Peyer's patch (tissue), 4 donors: ENCODE measurements around the gene CNDP2. TPM values are rescaled to one million over a fixed set of nuclear protein-coding genes. Genes with fewer than 3 reads are reported as not detected.

ENCODE experiments used
- DNase-seq, 3 donors: peaks; one replicate each; pipeline ENCODE4 v3.0.0-alpha.2; 2017 to 2019
- H3K27ac ChIP-seq, 4 donors: fragments of 200-600 bp; sonication (generic); one replicate each; pipeline ENCODE4 v1.5.1; 2016 to 2019
- H3K27me3 ChIP-seq, 2 donors: fragments of 200-600 bp; sonication (generic); one replicate each; pipeline ENCODE4 v1.5.1; 2019
- H3K36me3 ChIP-seq, 3 donors: fragments of 200-600 bp; sonication (generic); one replicate each; pipeline ENCODE4 v1.5.1; 2016 to 2019
- H3K4me1 ChIP-seq, 4 donors: fragments of 200-600 bp; sonication (generic); one replicate each; pipeline ENCODE4 v1.5.1; 2016 to 2019
- H3K4me3 ChIP-seq, 4 donors: fragments of 200-600 bp; sonication (generic); 1 replicate in 3 of 4; 2 replicates in 1 of 4; pipeline ENCODE4 v1.5.1; 2016 to 2019; ENCODE audit warnings: mild to moderate bottlenecking in 1 of 4
- H3K9me3 ChIP-seq, 4 donors: fragments of 200-600 bp; sonication (generic); one replicate each; pipeline ENCODE4 v1.5.1; 2016 to 2019; ENCODE audit warnings: mild to moderate bottlenecking in 1 of 4
- CTCF ChIP-seq, 6 experiments: fragments of 450-650 bp in 4 of 6; fragments of 200-600 bp in 2 of 6; sonication (generic) in 1 of 6; IDR thresholded peaks; one replicate each; pipeline ENCODE4 v1.5.1; 2017 to 2019; ENCODE audit warnings: antibody characterized with exemption in 6 of 6, mild to moderate bottlenecking in 3 of 6, moderate library complexity in 1 of 6
- POLR2A ChIP-seq, 2 donors: fragments of 450-650 bp; IDR thresholded peaks; one replicate each; pipeline ENCODE4 v1.5.1; 2017; ENCODE audit warnings: antibody characterized with exemption in 2 of 2, mild to moderate bottlenecking in 2 of 2, moderate library complexity in 2 of 2
- total RNA-seq, 4 donors: library from RNA; depleted of rRNA; stranded (reverse); fragments of >200 nt; gene quantifications; one replicate each; pipeline ENCODE4 v1.1.0, GENCODE V29; 2016

The CNDP2 gene
- total RNA-seq, 4 donors from 2014 or later, result 283 to 798 (median 653) TPM

- H3K36me3 ChIP-seq, result peaks cover 4 to 76% (median 4%) of the 10 kb centered on the region in 3 donors
Measured at GRCh38 chr18:74518456-74519295, 22.5 kb downstream of the CNDP2 start.

GRCh38 chr18:74519320-74520095 is 23.3 kb downstream of the CNDP2 start:
- Histone ChIP-seq H3K4me1 (peaks cover 0 to 43% (median 2%) of the 10 kb centered on the region in 4 donors), H3K36me3 (peaks cover 0 to 68% (median 4%) of the 10 kb centered on the region in 3 donors), H3K27ac (peak overlapping the region in 1 of 4 donors; percentile 30), H3K9me3 (no peaks in the 10 kb centered on the region), H3K27me3 (no peaks in the 10 kb centered on the region), H3K4me3 (no peak overlapping the region)
- TF ChIP-seq POLR2A (IDR thresholded peaks at IDR 0.05) (no peak), CTCF (IDR thresholded peaks at IDR 0.05) (no peak)
- no peak for DNase-seq

More at GRCh38 chr18:74518456-74519295, 22.5 kb downstream of the CNDP2 start:
- Histone ChIP-seq H3K4me1 (peaks cover 0 to 35% (median 0%) of the 10 kb centered on the region in 4 donors), H3K27ac (no peak overlapping the region), H3K4me3 (no peak overlapping the region), H3K9me3 (no peaks in the 10 kb centered on the region), H3K27me3 (no peaks in the 10 kb centered on the region)
- DNase-seq, result peak in 1 of 3 donors; percentile 45
- no peak for TF ChIP-seq CTCF (IDR thresholded peaks at IDR 0.05)
- TF ChIP-seq POLR2A (IDR thresholded peaks at IDR 0.05), result no peak

- Histone ChIP-seq H3K27ac (peak overlapping the region in 1 of 4 donors; percentile 30), H3K27me3 (no peaks in the 10 kb centered on the region), H3K4me1 (peaks cover 0 to 44% (median 2%) of the 10 kb centered on the region in 4 donors), H3K9me3 (no peaks in the 10 kb centered on the region), H3K4me3 (no peak overlapping the region), H3K36me3 (peaks cover 0 to 60% (median 4%) of the 10 kb centered on the region in 3 donors)
- TF ChIP-seq CTCF (IDR thresholded peaks at IDR 0.05) (no peak), POLR2A (IDR thresholded peaks at IDR 0.05) (no peak)
- peak in 1 of 3 donors; percentile 52 for DNase-seq
Measured at GRCh38 chr18:74520096-74520833, 24.1 kb downstream of the CNDP2 start.

- no peak overlapping the region for H3K27ac ChIP-seq
- peaks cover 0 to 51% (median under 1%) of the 10 kb centered on the region in 3 donors for H3K36me3 ChIP-seq
- no peaks in the 10 kb centered on the region for H3K9me3 ChIP-seq
- DNase-seq, result no peak
- H3K27me3 ChIP-seq, result no peaks in the 10 kb centered on the region
- H3K4me1 ChIP-seq, result peaks cover 0 to 39% (median 2%) of the 10 kb centered on the region in 4 donors
- TF ChIP-seq CTCF (IDR thresholded peaks at IDR 0.05), result no peak
- TF ChIP-seq POLR2A (IDR thresholded peaks at IDR 0.05), result no peak
- no peak overlapping the region for H3K4me3 ChIP-seq
Measured at GRCh38 chr18:74521068-74521725, 25.0 kb downstream of the CNDP2 start.
